Ishikawa (cell line): ENCODE data around the gene MTG2.

Source experiments
- CEBPB ChIP-seq: IDR thresholded peaks from 2 replicates; pipeline ENCODE4 v1.6.1; 2012
- CREB1 ChIP-seq: IDR thresholded peaks from 2 replicates; pipeline ENCODE4 v1.6.1; 2012; ENCODE audit warnings: low read depth
- EGR1 ChIP-seq: IDR thresholded peaks from 2 replicates; pipeline ENCODE4 v1.6.1; 2012
- EP300 ChIP-seq: IDR thresholded peaks from 2 replicates; pipeline ENCODE4 v1.6.1; 2012; ENCODE audit warnings: borderline replicate concordance
- FOXM1 ChIP-seq: IDR thresholded peaks from 2 replicates; pipeline ENCODE4 v1.6.1; 2012; ENCODE audit warnings: low read depth, borderline replicate concordance
- MAX ChIP-seq: IDR thresholded peaks from 2 replicates; pipeline ENCODE4 v1.6.1; 2012
- NFIC ChIP-seq: IDR thresholded peaks from 2 replicates; pipeline ENCODE4 v1.6.1; 2012
- RAD21 ChIP-seq: IDR thresholded peaks from 2 replicates; pipeline ENCODE4 v1.6.1; 2012; ENCODE audit warnings: low read depth
- REST ChIP-seq: IDR thresholded peaks from 2 replicates; pipeline ENCODE4 v1.6.1; 2012; ENCODE audit warnings: low read depth, mild to moderate bottlenecking
- TAF1 ChIP-seq: IDR thresholded peaks from 2 replicates; pipeline ENCODE4 v1.6.1; 2012; ENCODE audit warnings: low read depth, mild to moderate bottlenecking
- TCF12 ChIP-seq: IDR thresholded peaks from 2 replicates; pipeline ENCODE4 v1.6.1; 2012; ENCODE audit warnings: low read depth
- TEAD4 ChIP-seq: IDR thresholded peaks from 2 replicates; pipeline ENCODE4 v1.6.1; 2012
- USF1 ChIP-seq: IDR thresholded peaks from 2 replicates; pipeline ENCODE4 v1.6.1; 2012
- YY1 ChIP-seq: IDR thresholded peaks from 2 replicates; pipeline ENCODE4 v1.6.1; 2012; ENCODE audit warnings: low read depth
- ZBTB7A ChIP-seq: IDR thresholded peaks from 2 replicates; pipeline ENCODE4 v1.6.1; 2012; ENCODE audit warnings: low read depth

The MTG2 gene

GRCh38 chr20:62186096-62186426 lies 3.2 kb downstream of the MTG2 start:
- no peak for TF ChIP-seq RAD21
- TF ChIP-seq TCF12: no peak
- TF ChIP-seq TEAD4: no peak
- TF ChIP-seq CEBPB: no peak
- no peak for TF ChIP-seq CREB1
- no peak for TF ChIP-seq MAX
- no peak for TF ChIP-seq EGR1
- TF ChIP-seq USF1: no peak
- TF ChIP-seq TAF1: no peak
- no peak for TF ChIP-seq EP300
- no peak for TF ChIP-seq YY1

GRCh38 chr20:62186887-62187866 lies 4.3 kb downstream of the MTG2 start:
- no peak for TF ChIP-seq TAF1
- TF ChIP-seq EP300: no peak
- TF ChIP-seq EGR1: no peak

- TF ChIP-seq CEBPB: no peak
- no peak for TF ChIP-seq TCF12
- TF ChIP-seq MAX: no peak
- no peak for TF ChIP-seq REST
- no peak for TF ChIP-seq YY1
- TF ChIP-seq EGR1: no peak
- no peak for TF ChIP-seq USF1
- TF ChIP-seq FOXM1: no peak
- TF ChIP-seq NFIC: no peak
- no peak for TF ChIP-seq TAF1
- TF ChIP-seq TEAD4: no peak
- TF ChIP-seq EP300: no peak
Observed at GRCh38 chr20:62190639-62191411, 8.0 kb downstream of the MTG2 start.

- TF ChIP-seq YY1: no peak
- TF ChIP-seq TEAD4: no peak
- TF ChIP-seq USF1: no peak
- TF ChIP-seq MAX: no peak
- TF ChIP-seq RAD21: no peak
- no peak for TF ChIP-seq FOXM1
- no peak for TF ChIP-seq ZBTB7A
- TF ChIP-seq CREB1: no peak
- TF ChIP-seq CEBPB: no peak
- TF ChIP-seq TCF12: no peak
- no peak for TF ChIP-seq EGR1
- TF ChIP-seq TAF1: no peak
- no peak for TF ChIP-seq NFIC
Observed at GRCh38 chr20:62191781-62192559, 9.1 kb downstream of the MTG2 start.

- TF ChIP-seq TAF1 (no peak), CEBPB (no peak), USF1 (no peak), CREB1 (no peak), REST (no peak), FOXM1 (no peak), ZBTB7A (no peak), YY1 (no peak), RAD21 (no peak)
Observed at GRCh38 chr20:62192635-62193034, 9.8 kb downstream of the MTG2 start.
